Activated naive CD8-positive, alpha-beta T cell treated with anti-CD3 and anti-CD28 coated beads, Interleukin-2, amount 50 U/mL, for 24 hours (primary cell): ENCODE data around the gene EPB41L1.

Source experiments
- ATAC-seq: fragments of 150-1000 bp; cut with Tn5 transposase; one replicate; pipeline ENCODE4 v1.10.0; 2021
- DNase-seq: peaks from one replicate; pipeline ENCODE4 v3.0.0; 2021
- H3K27ac Mint-ChIP-seq: one replicate; pipeline ENCODE4 v1.8.0; 2021; ENCODE audit warnings: mild to moderate bottlenecking, mixed read lengths
- H3K27me3 Mint-ChIP-seq: one replicate; pipeline ENCODE4 v1.8.0; 2021; ENCODE audit warnings: mixed read lengths
- H3K36me3 Mint-ChIP-seq: one replicate; pipeline ENCODE4 v1.8.0; 2021; ENCODE audit warnings: low read depth, mixed read lengths
- H3K4me1 Mint-ChIP-seq: one replicate; pipeline ENCODE4 v1.8.0; 2021; ENCODE audit warnings: mixed read lengths
- H3K4me3 Mint-ChIP-seq: one replicate; pipeline ENCODE4 v1.8.0; 2021; ENCODE audit warnings: mild to moderate bottlenecking, moderate library complexity, mixed read lengths
- H3K9me3 Mint-ChIP-seq: one replicate; pipeline ENCODE4 v1.8.0; 2021; ENCODE audit warnings: mixed read lengths

The EPB41L1 gene

GRCh38 chr20:36271639-36272546 is 117.4 kb downstream of the EPB41L1 start:
- Mint-ChIP-seq H3K27me3 (peaks cover 7% of the 10 kb centered on the region), H3K36me3 (no peaks in the 10 kb centered on the region)

GRCh38 chr20:36272547-36273220 is 118.1 kb downstream of the EPB41L1 start:
- DNase-seq (no peak), ATAC-seq (no peak)
- Mint-ChIP-seq H3K36me3 (no peaks in the 10 kb centered on the region), H3K27me3 (peaks cover 7% of the 10 kb centered on the region), H3K27ac (no peak overlapping the region), H3K4me1 (no peaks in the 10 kb centered on the region), H3K4me3 (no peak overlapping the region), H3K9me3 (no peaks in the 10 kb centered on the region)

More at GRCh38 chr20:36271639-36272546, 117.4 kb downstream of the EPB41L1 start:
- Mint-ChIP-seq H3K27ac (no peak overlapping the region), H3K9me3 (no peaks in the 10 kb centered on the region), H3K4me3 (no peak overlapping the region), H3K4me1 (no peaks in the 10 kb centered on the region)
- DNase-seq (no peak), ATAC-seq (no peak)

GRCh38 chr20:36273414-36274180 is 119.1 kb downstream of the EPB41L1 start:
- DNase-seq (peak; percentile 13), ATAC-seq (no peak)
- Mint-ChIP-seq H3K4me3 (no peak overlapping the region), H3K27me3 (peaks cover 7% of the 10 kb centered on the region), H3K4me1 (no peaks in the 10 kb centered on the region), H3K36me3 (no peaks in the 10 kb centered on the region), H3K27ac (no peak overlapping the region), H3K9me3 (no peaks in the 10 kb centered on the region)

GRCh38 chr20:36274181-36274841 is 119.8 kb downstream of the EPB41L1 start:
- ATAC-seq (no peak), DNase-seq (no peak)
- Mint-ChIP-seq H3K4me1 (no peaks in the 10 kb centered on the region), H3K9me3 (no peaks in the 10 kb centered on the region), H3K4me3 (no peak overlapping the region), H3K36me3 (no peaks in the 10 kb centered on the region), H3K27me3 (peaks cover 7% of the 10 kb centered on the region), H3K27ac (no peak overlapping the region)

GRCh38 chr20:36275011-36275410 is 120.5 kb downstream of the EPB41L1 start:
- H3K9me3 Mint-ChIP-seq, result no peaks in the 10 kb centered on the region
- ATAC-seq, result no peak
- no peak overlapping the region for H3K4me3 Mint-ChIP-seq

GRCh38 chr20:36275441-36276189 is 121.1 kb downstream of the EPB41L1 start:
- H3K36me3 Mint-ChIP-seq, result no peaks in the 10 kb centered on the region
- H3K27me3 Mint-ChIP-seq, result peaks cover 11% of the 10 kb centered on the region
- no peak for DNase-seq
- H3K4me1 Mint-ChIP-seq, result no peaks in the 10 kb centered on the region
- no peak for ATAC-seq
- no peak overlapping the region for H3K4me3 Mint-ChIP-seq
- H3K9me3 Mint-ChIP-seq, result no peaks in the 10 kb centered on the region
- H3K27ac Mint-ChIP-seq, result no peak overlapping the region

More at GRCh38 chr20:36275011-36275410, 120.5 kb downstream of the EPB41L1 start:
- Mint-ChIP-seq H3K27ac (no peak overlapping the region), H3K4me1 (no peaks in the 10 kb centered on the region), H3K27me3 (peaks cover 7% of the 10 kb centered on the region), H3K36me3 (no peaks in the 10 kb centered on the region)
- no peak for DNase-seq

GRCh38 chr20:36277546-36277945 is 123.0 kb downstream of the EPB41L1 start:
- Mint-ChIP-seq H3K4me3 (no peak overlapping the region), H3K4me1 (no peaks in the 10 kb centered on the region), H3K27ac (no peak overlapping the region), H3K36me3 (no peaks in the 10 kb centered on the region), H3K9me3 (no peaks in the 10 kb centered on the region), H3K27me3 (peaks cover 11% of the 10 kb centered on the region)
- DNase-seq, result no peak
- no peak for ATAC-seq

GRCh38 chr20:36279362-36279761 is 124.8 kb downstream of the EPB41L1 start:
- no peak overlapping the region for H3K4me3 Mint-ChIP-seq
- ATAC-seq (no peak), DNase-seq (no peak)
- H3K4me1 Mint-ChIP-seq, result no peaks in the 10 kb centered on the region
- peaks cover 10% of the 10 kb centered on the region for H3K27me3 Mint-ChIP-seq
- H3K27ac Mint-ChIP-seq, result no peak overlapping the region
- no peaks in the 10 kb centered on the region for H3K36me3 Mint-ChIP-seq
- no peaks in the 10 kb centered on the region for H3K9me3 Mint-ChIP-seq

- Mint-ChIP-seq H3K27me3 (peaks cover 9% of the 10 kb centered on the region), H3K4me1 (no peaks in the 10 kb centered on the region), H3K27ac (no peak overlapping the region), H3K36me3 (no peaks in the 10 kb centered on the region), H3K9me3 (no peaks in the 10 kb centered on the region), H3K4me3 (no peak overlapping the region)
- no peak for DNase-seq
- ATAC-seq, result no peak
These were observed 125.2 kb downstream of the EPB41L1 start for GRCh38 chr20:36279776-36280175.

GRCh38 chr20:36281785-36282380 is 127.3 kb downstream of the EPB41L1 start:
- H3K27me3 Mint-ChIP-seq, result peaks cover 7% of the 10 kb centered on the region
- no peak for DNase-seq
- no peak overlapping the region for H3K4me3 Mint-ChIP-seq
- no peak for ATAC-seq
- H3K27ac Mint-ChIP-seq, result no peak overlapping the region
- no peaks in the 10 kb centered on the region for H3K4me1 Mint-ChIP-seq
- H3K36me3 Mint-ChIP-seq, result no peaks in the 10 kb centered on the region
- no peaks in the 10 kb centered on the region for H3K9me3 Mint-ChIP-seq
